ENCODE measurements around the gene VILL.

GRCh38 chr3:38002291-38002876, 11.8 kb downstream of the VILL start:
- TF ChIP-seq GABPA (IDR thresholded peaks at IDR 0.05; ENCODE audit: borderline replicate concordance, insufficient read depth, low read length): no peak
- TF ChIP-seq CEBPB (IDR thresholded peaks at IDR 0.05; ENCODE audit: low read depth, low read length): no peak
- no peak for TF ChIP-seq POLR2AphosphoS5 (IDR thresholded peaks at IDR 0.05; ENCODE audit: low read depth, low read length)
- no peak for TF ChIP-seq CTCF (IDR thresholded peaks at IDR 0.05; ENCODE audit: control extremely low read depth in 1 of 3, insufficient read depth in 1 of 3, low read depth in 1 of 3, low read length in 3 of 3)
- no peak for TF ChIP-seq RNF2 (IDR thresholded peaks at IDR 0.05; ENCODE audit: borderline replicate concordance, low read depth, low read length, missing control alignments, poor library complexity, severe bottlenecking)
- no peak for TF ChIP-seq MAX (IDR thresholded peaks at IDR 0.05)
- TF ChIP-seq RFX5 (IDR thresholded peaks at IDR 0.05; ENCODE audit: borderline replicate concordance, low read depth, low read length): no peak
- no peak for TF ChIP-seq ZNF274 (IDR thresholded peaks at IDR 0.05; ENCODE audit: borderline replicate concordance, extremely low read depth, low read length)
- TF ChIP-seq EZH2 (IDR thresholded peaks at IDR 0.05; ENCODE audit: low read depth, low read length, severe bottlenecking): no peak
- TF ChIP-seq SP1 (IDR thresholded peaks at IDR 0.05; ENCODE audit: low read depth, low read length): no peak
- TF ChIP-seq RAD21 (IDR thresholded peaks at IDR 0.05 in 1 of 2, conservative IDR thresholded peaks at IDR 0.05 in 1 of 2; ENCODE audit: low read depth in 2 of 2, low read length in 2 of 2): no peak
- TF ChIP-seq TAF1 (IDR thresholded peaks at IDR 0.05; ENCODE audit: low read depth, low read length): no peak
